H1 (cell line): Measurements from ENCODE around the gene TMEM269. TPM values are rescaled to one million over a fixed set of nuclear protein-coding genes. Genes with fewer than 3 reads are reported as not detected.

Source experiments
- CTCF ChIA-PET: fragments of 300-600 bp; sonication (Branson Sonifier 250); formaldehyde crosslinking; loops from one replicate; lab custom pipeline; 2021; ENCODE audit not compliant: partially characterized antibody; lab: Charles Lee
- POLR2A ChIA-PET: fragments of 300-600 bp; sonication (Branson Sonifier 250); formaldehyde crosslinking; loops from one replicate; lab custom pipeline; 2021; ENCODE audit warnings: inconsistent platforms; ENCODE audit not compliant: partially characterized antibody; lab: Charles Lee
- DNase-seq, 2 experiments: peaks; one replicate each; pipeline versions ENCODE4 v3.0.0 to v3.0.0-alpha.2; 2010 to 2022; ENCODE audit warnings: low spot score in 2 of 2, low read depth in 1 of 2, mixed read lengths in 1 of 2
- FAIRE-seq: peaks from 2 replicates; lab custom pipeline; 2011; peaks lifted over from hg19 to GRCh38; lab: Jason Lieb, UNC
- H2AFZ ChIP-seq: 2 replicates; pipeline ENCODE4 v1.8.1; 2012; ENCODE audit warnings: low read length, inconsistent platforms
- H2AK5ac ChIP-seq: 2 replicates; pipeline ENCODE4 v1.6.1; 2013; ENCODE audit warnings: low read depth, low read length
- H2BK120ac ChIP-seq: replicated peaks from 2 replicates; pipeline ENCODE3; 2013; ENCODE audit warnings: low read depth, low read length, inconsistent platforms
- H2BK12ac ChIP-seq: 2 replicates; pipeline ENCODE4 v1.6.1; 2013; ENCODE audit warnings: low read depth, low read length
- H2BK15ac ChIP-seq: 2 replicates; pipeline ENCODE4 v1.6.1; 2013; ENCODE audit warnings: low read length
- H2BK20ac ChIP-seq: 2 replicates; pipeline ENCODE4 v1.6.1; 2013; ENCODE audit warnings: low read length
- H2BK5ac ChIP-seq: 2 replicates; pipeline ENCODE4 v1.6.1; 2013; ENCODE audit warnings: low read depth, low read length
- H3K14ac ChIP-seq: 2 replicates; pipeline ENCODE4 v1.6.1; 2013; ENCODE audit warnings: inconsistent platforms; ENCODE audit not compliant: insufficient read length
- H3K18ac ChIP-seq: 2 replicates; pipeline ENCODE4 v1.6.1; 2013; ENCODE audit warnings: low read length; ENCODE audit errors: extremely low read depth
- H3K23ac ChIP-seq: 2 replicates; pipeline ENCODE4 v1.6.1; 2013; ENCODE audit warnings: inconsistent platforms; ENCODE audit not compliant: insufficient read length
- H3K23me2 ChIP-seq: 2 replicates; pipeline ENCODE4 v1.6.1; 2013; ENCODE audit warnings: low read depth, low read length
- H3K27ac ChIP-seq: 2 replicates; pipeline ENCODE4 v1.6.1; 2011; ENCODE audit warnings: low read depth, low read length, inconsistent platforms
- H3K27me3 ChIP-seq, 4 experiments: replicated peaks in 1 of 4; 1 replicate in 1 of 4; 2 replicates in 3 of 4; pipeline versions ENCODE4 v1.6.1 to v1.8.1; 2011 to 2013; ENCODE audit warnings: low read length in 3 of 4, mild to moderate bottlenecking in 3 of 4, inconsistent platforms in 2 of 4, mixed read lengths in 2 of 4, moderate library complexity in 1 of 4; ENCODE audit not compliant: control insufficient read depth in 3 of 4, insufficient read depth in 3 of 4; ENCODE audit errors: extremely low read depth in 1 of 4
- H3K36me3 ChIP-seq, 4 experiments: 2 replicates each; pipeline versions ENCODE4 v1.6.1 to v1.8.1; 2011 to 2013; ENCODE audit warnings: mild to moderate bottlenecking in 4 of 4, low read length in 3 of 4, moderate library complexity in 2 of 4, control low read depth in 1 of 4, inconsistent platforms in 1 of 4; ENCODE audit not compliant: insufficient read depth in 4 of 4, control insufficient read depth in 2 of 4
- H3K4ac ChIP-seq: replicated peaks from 2 replicates; pipeline ENCODE3; 2013; ENCODE audit warnings: low read length, low read depth, mixed read lengths, inconsistent platforms; ENCODE audit not compliant: insufficient read length
- H3K4me1 ChIP-seq, 4 experiments: replicated peaks in 1 of 4; 1 replicate in 1 of 4; 2 replicates in 3 of 4; pipeline versions ENCODE4 v1.6.1 to v1.8.1; 2011 to 2013; ENCODE audit warnings: low read length in 3 of 4, inconsistent platforms in 2 of 4, mixed read lengths in 1 of 4; ENCODE audit not compliant: insufficient read depth in 4 of 4, control insufficient read depth in 3 of 4
- H3K4me2 ChIP-seq, 2 experiments: 2 replicates each; pipeline versions ENCODE4 v1.6.1 to v1.8.1; 2011 to 2013; ENCODE audit warnings: low read depth in 2 of 2, low read length in 2 of 2, control low read depth in 1 of 2, inconsistent platforms in 1 of 2, mild to moderate bottlenecking in 1 of 2; ENCODE audit not compliant: insufficient read depth in 1 of 2
- H3K4me3 ChIP-seq, 4 experiments: fragments of 200-600, 300-600 bp in 1 of 4; sonication (generic), shearing (Covaris generic), sonication (Bioruptor Twin) in 1 of 4; 2 replicates each; pipeline versions ENCODE4 v1.5.1 to v1.8.1; 2011 to 2016; ENCODE audit warnings: low read length in 4 of 4, low read depth in 3 of 4, control low read depth in 2 of 4, inconsistent platforms in 2 of 4, mild to moderate bottlenecking in 2 of 4, mixed read lengths in 1 of 4, moderate library complexity in 1 of 4; ENCODE audit not compliant: insufficient read depth in 2 of 4; ENCODE audit errors: extremely low read depth in 1 of 4
- H3K56ac ChIP-seq: replicated peaks from 2 replicates; pipeline ENCODE3; 2013; ENCODE audit warnings: low read depth, mild to moderate bottlenecking, mixed read lengths, low read length, inconsistent platforms; ENCODE audit not compliant: insufficient read length
- H3K79me1 ChIP-seq: 2 replicates; pipeline ENCODE4 v1.6.1; 2013; ENCODE audit warnings: low read depth, low read length, control low read depth
- H3K79me2 ChIP-seq, 2 experiments: 2 replicates each; pipeline versions ENCODE4 v1.6.1 to v1.8.1; 2012 to 2013; ENCODE audit warnings: low read length in 2 of 2, mild to moderate bottlenecking in 2 of 2, inconsistent platforms in 1 of 2; ENCODE audit not compliant: insufficient read depth in 2 of 2, control insufficient read depth in 1 of 2
- H3K9ac ChIP-seq, 4 experiments: replicated peaks in 1 of 4; 1 replicate in 1 of 4; 2 replicates in 3 of 4; pipeline versions ENCODE4 v1.6.1 to v1.8.1; 2011 to 2013; ENCODE audit warnings: low read depth in 3 of 4, low read length in 3 of 4, control low read depth in 2 of 4, mild to moderate bottlenecking in 2 of 4, moderate library complexity in 2 of 4, inconsistent platforms in 1 of 4; ENCODE audit errors: extremely low read depth in 1 of 4
- H3K9me3 ChIP-seq, 2 experiments: 2 replicates each; pipeline versions ENCODE4 v1.6.1 to v1.8.1; 2012 to 2013; ENCODE audit warnings: mild to moderate bottlenecking in 2 of 2, moderate library complexity in 2 of 2, control low read depth in 1 of 2, inconsistent platforms in 1 of 2, low read depth in 1 of 2, low read length in 1 of 2, mixed read lengths in 1 of 2; ENCODE audit not compliant: insufficient read depth in 2 of 2
- H4K20me1 ChIP-seq, 2 experiments: replicated peaks in 1 of 2; 2 replicates each; pipeline versions ENCODE3 to v1.8.1; 2011 to 2013; ENCODE audit warnings: inconsistent platforms in 2 of 2, low read length in 2 of 2, mild to moderate bottlenecking in 1 of 2; ENCODE audit not compliant: insufficient read depth in 2 of 2, control insufficient read depth in 1 of 2
- H4K5ac ChIP-seq: 2 replicates; pipeline ENCODE4 v1.6.1; 2013; ENCODE audit warnings: low read length, low read depth, mixed read lengths, inconsistent platforms; ENCODE audit not compliant: insufficient read length
- H4K8ac ChIP-seq: 2 replicates; pipeline ENCODE4 v1.8.0; 2013; ENCODE audit warnings: mild to moderate bottlenecking, moderate library complexity, low read length, inconsistent platforms; ENCODE audit not compliant: insufficient read depth; ENCODE audit errors: extremely low read depth
- H4K91ac ChIP-seq: replicated peaks from 2 replicates; pipeline ENCODE3; 2013; ENCODE audit warnings: low read length, mixed read lengths, inconsistent platforms; ENCODE audit not compliant: insufficient read length
- ATF3 ChIP-seq: IDR thresholded peaks from 2 replicates; pipeline ENCODE4 v1.6.1; 2011; ENCODE audit warnings: low read depth, mild to moderate bottlenecking, low read length; ENCODE audit not compliant: insufficient read depth
- CHD2 ChIP-seq: IDR thresholded peaks from 2 replicates; pipeline ENCODE4 v1.6.1; 2012; ENCODE audit warnings: low read length, improper control_type of control experiment
- E2F6 ChIP-seq: IDR thresholded peaks from 2 replicates; pipeline ENCODE4 v1.6.1; 2012; ENCODE audit warnings: inconsistent platforms
- FOSL1 ChIP-seq: IDR thresholded peaks from 2 replicates; pipeline ENCODE4 v1.6.1; 2011; ENCODE audit warnings: mild to moderate bottlenecking, low read depth, low read length, moderate library complexity; ENCODE audit not compliant: insufficient read depth
- JUN ChIP-seq: IDR thresholded peaks from 2 replicates; pipeline ENCODE4 v1.6.1; 2011; ENCODE audit warnings: low read depth, mild to moderate bottlenecking, improper control_type of control experiment, low read length
- MAX ChIP-seq: IDR thresholded peaks from 2 replicates; pipeline ENCODE4 v1.6.1; 2012; ENCODE audit warnings: inconsistent platforms
- PHF8 ChIP-seq: fragments of 200-600 bp; sonication (generic); conservative IDR thresholded peaks from 2 replicates; pipeline ENCODE4 v1.7.1; 2012; ENCODE audit warnings: low read depth, mild to moderate bottlenecking, inconsistent platforms, low read length, moderate library complexity
- SIN3A ChIP-seq, 2 experiments: IDR thresholded peaks in 1 of 2; conservative IDR thresholded peaks in 1 of 2; 2 replicates each; pipeline ENCODE4 v1.6.1; 2011 to 2012; ENCODE audit warnings: low read length in 2 of 2, improper control_type of control experiment in 1 of 2, low read depth in 1 of 2, mild to moderate bottlenecking in 1 of 2
- SP1 ChIP-seq: IDR thresholded peaks from 2 replicates; pipeline ENCODE4 v1.6.1; 2011; ENCODE audit warnings: low read depth, low read length
- SP2 ChIP-seq: IDR thresholded peaks from 2 replicates; pipeline ENCODE4 v1.6.1; 2012; ENCODE audit warnings: mild to moderate bottlenecking, low read length, inconsistent platforms
- YY1 ChIP-seq: IDR thresholded peaks from 2 replicates; pipeline ENCODE4 v1.6.1; 2011; ENCODE audit warnings: low read depth, mild to moderate bottlenecking, low read length
- WGBS, 2 experiments: shearing (Covaris generic) in 1 of 2; methylation state at CpG; one replicate each; pipeline versions ENCODE4 v1.1.6 to v1.1.7; 2013 to 2015; ENCODE audit warnings: low lambda C conversion rate in 2 of 2, mixed read lengths in 2 of 2, inconsistent platforms in 1 of 2, low coverage in 1 of 2, missing lambda C conversion rate in 1 of 2; ENCODE audit not compliant: insufficient replicate concordance in 2 of 2, insufficient coverage in 1 of 2, insufficient read length in 1 of 2; ENCODE audit errors: extremely low coverage in 1 of 2, missing lambda C conversion rate in 1 of 2; 5-methylcytosine and 5-hydroxymethylcytosine counted together
- polyA plus RNA-seq, 7 experiments: library from polyadenylated mRNA; depleted of rRNA in 3 of 7; stranded (reverse) in 5 of 7; unstranded in 2 of 7; fragments of >200 nt in 5 of 7; fragments of 200-250 nt in 2 of 7; gene quantifications; 1 replicate in 5 of 7; 2 replicates in 1 of 7; 4 replicates in 1 of 7; pipeline versions ENCODE4 v1.2.1 to v1.2.3, GENCODE V29; 2011 to 2013; ENCODE audit warnings: missing spikeins in 2 of 7, mixed read lengths in 2 of 7
- total RNA-seq: library from RNA; stranded (reverse); fragmentation: NEBNext Ultra II Directional; extraction: Animal tissue kit (Norgen Biotek cat#: 25700); gene quantifications from 2 replicates; pipeline ENCODE4 v1.2.1, GENCODE V29; 2021

Gene TMEM269
- total and polyA plus RNA-seq, 2 of the 8 experiments (the other 6 are each of a cell fraction or from before 2014, with no cell fraction given), result 0.14 to 0.35 TPM

- H3K56ac ChIP-seq, result no peak overlapping the region
- 3% methylated on average over 10 of the region's 10 CpGs; no CpG with 5 or more reads in 1 of the 2 experiments for WGBS, 2 experiments
- no peak overlapping the region for H2BK120ac ChIP-seq
- ChIA-PET POLR2A (interaction anchor here (0.6 to 3.6 kb wide), 16 partner anchors 8 to 274 kb away, joined by 3 to 21 read pairs (median 6); partner anchors contain the start of genes ERMAP, PPIH and SVBP), CTCF (interaction anchor here (0.6 to 5.0 kb wide), 19 partner anchors 8 to 246 kb away, joined by 3 to 30 read pairs (median 3); partner anchors contain the start of genes C1orf50 and P3H1)
- H3K36me3 ChIP-seq, result peaks cover 3 to 18% (median 11%) of the 10 kb centered on the region in 4 experiments; a peak in 5 of 8 replicates
- no peak overlapping the region for H2BK15ac ChIP-seq
- H3K9me3 ChIP-seq, result 0 out of 4 replicates have a peak, but pooled peaks cover 0 to 1% of the 10 kb centered on the region in 2 experiments
- no peak overlapping the region for H2BK5ac ChIP-seq
- H3K4me2 ChIP-seq, result peak overlapping the region; percentile 72 to 100
- H3K4me3 ChIP-seq, result peak overlapping the region; percentile 79 to 82 (median 81)
- FAIRE-seq, result no peak
- H3K18ac ChIP-seq, result no peak overlapping the region; the same call in 1 of the 2 replicates
- no peak overlapping the region for H2AK5ac ChIP-seq
- peaks cover 10% of the 10 kb centered on the region for H3K79me1 ChIP-seq
- peaks cover 0 to 2% of the 10 kb centered on the region in 2 experiments for H4K20me1 ChIP-seq
- no peaks in the 10 kb centered on the region for H3K27me3 ChIP-seq
- peaks cover 2 to 9% (median 5%) of the 10 kb centered on the region in 4 experiments; a peak in 6 of 7 replicates for H3K4me1 ChIP-seq
- peak overlapping the region; percentile 45 for H2AFZ ChIP-seq
- H2BK12ac ChIP-seq, result no peak overlapping the region
- no peak overlapping the region for H4K91ac ChIP-seq
- H3K23ac ChIP-seq, result no peak overlapping the region
- H3K4ac ChIP-seq, result no peak overlapping the region
- H3K9ac ChIP-seq, result peak overlapping the region in 2 of 4 experiments; percentile 46 to 87; a peak in 4 of 7 replicates
- H3K23me2 ChIP-seq, result peaks cover 12% of the 10 kb centered on the region
- no peak overlapping the region for H3K14ac ChIP-seq
- H4K5ac ChIP-seq, result no peak overlapping the region
- peaks cover 11 to 22% of the 10 kb centered on the region in 2 experiments; a peak in 3 of 4 replicates for H3K79me2 ChIP-seq
- H2BK20ac ChIP-seq, result no peak overlapping the region
- no peak for DNase-seq
- no peak overlapping the region; the same call in 1 of the 2 replicates for H4K8ac ChIP-seq
- H3K27ac ChIP-seq, result no peak overlapping the region
- TF ChIP-seq MAX (peak; percentile 92), YY1 (no peak), SP1 (0 out of 2 replicates have a peak, but pooled peaks have one; percentile 17), SIN3A (conservative IDR thresholded peaks at IDR 0.05 in 1 of 2, IDR thresholded peaks at IDR 0.05 in 1 of 2; ENCODE audit: low read depth in 1 of 2, low read length in 2 of 2) (0 out of 4 replicates have a peak, but pooled peaks of 1 of the 2 experiments have one; percentile 22), ATF3 (no peak), SP2 (no peak), PHF8 (no peak), JUN (no peak), CHD2 (no peak), FOSL1 (no peak), E2F6 (peak; percentile 73)
Measured at GRCh38 chr1:42845866-42846256, 61.1 kb downstream of the TMEM269 start.
